Stimulated activated CD4-positive, alpha-beta T cell treated with anti-CD3 and anti-CD28 coated beads, TNF-alpha, amount 100 ng/mL, for 48 hours (primary cell): Measurements from ENCODE around the gene LEFTY1.
"Not testable (repeated sequence)": the region's sequence is repeated elsewhere in the genome, so short reads cannot be mapped to it uniquely, and the experiment has no call there.

ENCODE experiments used
- DNase-seq, 3 donors: peaks; one replicate each; pipeline ENCODE4 v3.0.0-alpha.2; 2020; ENCODE audit warnings: low read depth in 3 of 3

LEFTY1 gene

GRCh38 chr1:225888289-225888897, 553 bp downstream of the LEFTY1 start:
- no peak for DNase-seq

GRCh38 chr1:225887554-225888288, 1.2 kb downstream of the LEFTY1 start:
- not testable (repeated sequence) for DNase-seq

DNA sequence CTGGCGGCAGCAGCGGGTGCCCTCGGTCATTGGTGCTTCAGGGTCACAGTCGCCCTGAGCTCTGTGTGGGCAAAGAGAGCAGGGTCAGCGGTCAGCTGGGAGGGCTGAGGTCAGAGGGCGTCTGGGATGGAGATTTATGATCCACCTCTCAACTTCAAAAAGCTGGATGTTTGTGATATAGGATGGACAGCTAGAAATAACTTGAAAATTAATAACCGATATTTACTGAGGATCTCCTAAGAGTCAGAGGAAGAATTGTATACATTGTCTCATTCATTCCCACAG, 2.0 kb downstream of the LEFTY1 start:
- no peak for DNase-seq

GRCh38 chr1:225886159-225887029, 2.6 kb downstream of the LEFTY1 start:
- DNase-seq: no peak

DNA sequence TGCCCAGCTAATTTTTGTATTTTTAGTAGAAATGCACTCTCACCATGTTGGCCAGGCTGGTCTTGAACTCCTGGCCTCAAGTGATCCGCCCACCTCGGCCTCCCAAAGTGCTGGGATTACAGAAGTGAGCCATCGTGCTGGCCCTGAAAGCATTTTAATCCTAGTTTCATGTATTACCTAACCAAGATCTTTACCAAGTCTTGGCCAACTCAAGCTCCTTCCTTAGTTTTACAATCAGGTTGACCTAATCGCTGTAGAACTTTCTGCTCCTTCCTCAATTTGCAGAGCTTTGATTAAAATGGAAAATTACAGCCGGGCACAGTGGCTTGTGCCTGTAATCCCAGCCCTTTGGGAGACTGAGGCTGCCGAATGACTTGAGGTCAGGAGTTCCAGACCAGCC, 3.6 kb downstream of the LEFTY1 start:
- no peak for DNase-seq

GRCh38 chr1:225883616-225884265, 5.2 kb downstream of the LEFTY1 start:
- DNase-seq: no peak

DNA sequence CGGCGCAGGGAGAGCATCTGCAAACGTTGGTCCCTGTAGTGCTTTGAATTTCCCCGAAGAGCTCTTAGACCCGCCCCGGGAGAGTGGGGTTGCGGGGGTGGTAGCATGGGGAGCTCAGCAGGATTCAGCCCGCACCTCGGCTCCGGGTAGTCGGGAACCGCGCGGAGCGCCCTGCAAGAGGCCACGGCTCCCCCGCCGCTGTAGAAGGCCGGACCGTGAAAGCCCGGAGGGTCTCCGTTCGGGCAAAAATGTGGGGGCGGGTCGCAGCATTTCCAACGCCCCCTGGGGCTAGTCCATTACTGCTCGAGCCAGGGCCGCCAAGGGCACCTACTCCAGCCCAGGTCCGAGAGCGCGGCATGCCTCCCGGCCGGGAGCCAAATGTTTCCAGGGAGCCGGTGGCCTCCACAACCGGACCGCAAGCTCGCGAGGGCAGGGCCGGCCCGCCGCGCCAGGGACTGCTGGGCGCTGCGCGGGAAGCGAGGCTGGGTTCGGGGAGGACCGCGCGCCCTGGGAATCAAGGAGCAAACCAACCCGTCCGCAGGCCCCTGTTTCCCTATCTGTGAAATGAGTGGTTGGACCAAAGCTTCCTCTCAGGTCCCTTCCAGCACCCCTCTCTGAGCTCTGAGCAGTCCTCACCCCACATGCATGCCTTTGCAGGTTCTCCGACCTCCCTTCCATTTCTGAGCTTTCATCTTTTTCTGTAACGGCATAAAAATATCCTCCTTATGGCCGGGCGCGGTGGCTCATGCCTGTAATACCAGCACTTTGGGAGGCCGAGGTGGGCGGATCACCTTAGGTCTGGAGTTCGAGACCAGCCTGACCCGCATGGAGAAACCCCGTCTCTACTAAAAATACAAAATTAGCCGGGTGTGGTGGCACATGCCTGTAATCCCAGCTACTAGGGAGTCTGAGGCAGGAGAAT, 6.0 kb downstream of the LEFTY1 start:
- peak in 1 of 3 donors; percentile 41 for DNase-seq

- peak; percentile 64 to 78 (median 70) for DNase-seq
These were observed 6.8 kb downstream of the LEFTY1 start, which contains the start of gene TMEM63A for GRCh38 chr1:225881959-225882693. Gene TMEM63A, minus strand, starts transcription at chr1:225882380. Its CDS starts 4,800 bp downstream, at chr1:225877580.

DNA sequence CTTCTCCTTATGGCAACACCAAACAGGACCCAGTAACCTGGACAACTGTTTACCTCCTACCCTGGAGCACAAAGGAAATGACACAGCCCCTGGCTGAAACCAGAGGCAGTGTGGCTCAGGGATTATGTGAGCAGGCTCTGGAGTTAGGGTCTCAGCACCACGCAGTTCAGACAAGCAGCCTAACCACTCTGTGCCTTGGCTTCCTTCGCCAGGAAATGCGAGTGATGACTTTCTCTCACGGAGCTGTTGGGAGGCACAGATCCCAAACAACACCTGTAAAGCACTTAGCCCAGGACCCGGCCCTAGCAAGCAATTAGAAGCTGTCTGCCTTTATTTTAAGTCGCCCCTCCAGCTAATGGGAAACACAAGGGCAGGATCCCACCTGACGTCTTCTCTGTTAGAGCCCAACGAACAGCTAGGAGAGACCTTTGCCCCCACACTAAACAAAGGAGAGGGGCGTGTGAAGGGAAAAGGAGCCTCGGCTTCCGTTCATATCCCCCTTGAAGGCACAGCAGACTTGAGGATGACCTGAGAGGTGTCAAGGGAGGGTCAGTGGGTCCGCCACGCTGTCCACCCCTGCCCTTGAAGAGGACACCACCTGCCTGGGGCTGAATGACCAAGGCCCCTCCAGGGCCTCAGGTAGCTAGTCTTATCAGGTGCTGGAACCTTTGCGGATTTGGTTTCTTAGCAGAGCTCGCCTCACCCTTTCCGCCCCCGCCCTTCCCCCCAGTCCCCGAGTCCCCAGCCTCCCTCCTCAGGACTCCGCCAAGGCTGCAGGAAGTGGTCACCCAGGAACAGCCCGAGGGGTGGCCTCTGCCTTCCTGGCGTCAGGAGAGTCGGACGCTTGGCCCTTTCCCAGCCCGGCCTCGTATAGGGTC, 7.6 kb downstream of the LEFTY1 start:
- DNase-seq: peak in 1 of 3 donors; percentile 38

- no peak for DNase-seq
These were observed 8.3 kb downstream of the LEFTY1 start for GRCh38 chr1:225880636-225881035.

- DNase-seq: no peak
These were observed 8.7 kb downstream of the LEFTY1 start for GRCh38 chr1:225880222-225880588.

- no peak for DNase-seq
These were observed 9.3 kb downstream of the LEFTY1 start for GRCh38 chr1:225879521-225880221.

GRCh38 chr1:225878282-225878681, 10.7 kb downstream of the LEFTY1 start:
- DNase-seq: no peak

DNA sequence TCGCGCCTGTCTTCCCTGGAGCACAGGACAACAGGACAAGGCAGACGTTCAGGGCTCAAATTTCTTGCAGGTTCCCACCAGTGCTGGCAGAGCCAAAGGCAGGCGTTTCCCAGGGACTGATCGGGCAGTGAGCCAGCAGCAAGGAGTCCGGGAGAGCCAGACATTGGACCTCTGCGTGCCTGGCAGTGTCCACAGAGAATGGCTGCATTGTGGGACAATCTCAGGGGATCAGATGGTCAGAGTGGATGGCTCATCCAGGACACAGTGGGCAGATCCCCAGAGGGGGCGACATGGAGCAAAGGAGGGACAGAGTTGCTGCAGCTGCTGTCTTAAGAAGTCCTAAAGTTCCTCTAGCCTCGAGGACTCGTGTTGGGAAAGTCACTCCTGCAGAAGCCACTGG, 11.4 kb downstream of the LEFTY1 start:
- DNase-seq: no peak

- DNase-seq: no peak
These were observed 11.9 kb downstream of the LEFTY1 start for GRCh38 chr1:225876900-225877510.

DNA sequence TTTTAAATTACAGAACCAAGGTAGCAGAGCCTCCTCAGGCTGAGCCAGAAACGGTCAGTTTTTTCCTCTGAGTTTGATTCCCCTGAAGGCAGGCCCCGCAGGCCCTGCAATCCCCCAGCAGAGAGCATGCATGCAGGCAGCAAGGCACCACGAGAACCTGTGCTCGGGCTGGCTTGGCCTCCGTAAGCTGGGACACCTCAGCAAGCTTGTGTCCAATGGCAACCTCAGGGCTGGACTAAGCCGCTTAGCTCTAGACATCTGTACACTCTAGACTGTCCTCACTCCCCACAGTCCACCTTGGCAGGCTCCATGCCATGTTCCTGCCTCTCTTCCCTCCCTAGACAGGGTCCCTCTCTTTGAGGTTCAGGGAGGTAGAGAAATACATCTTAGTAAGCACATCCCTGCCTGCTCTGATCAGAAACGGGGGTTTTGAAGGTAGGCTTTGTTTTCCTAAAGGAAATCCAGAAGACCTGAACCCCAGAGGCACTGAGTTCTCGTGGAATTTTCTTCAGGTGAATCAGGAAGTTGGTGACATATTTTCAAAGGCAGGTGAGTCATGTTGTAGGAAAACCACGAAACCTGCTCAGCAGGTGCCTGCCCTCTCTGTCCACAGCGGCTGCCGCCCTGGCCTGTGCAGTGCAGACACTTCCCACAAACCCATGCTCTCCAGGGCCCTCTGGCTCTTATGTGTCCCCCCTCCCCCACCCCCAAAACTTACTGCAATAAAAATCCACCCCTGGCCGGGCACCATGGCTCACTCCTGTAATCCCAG, 13.7 kb downstream of the LEFTY1 start:
- DNase-seq: no peak

GRCh38 chr1:225874431-225874830, 14.5 kb downstream of the LEFTY1 start:
- DNase-seq: no peak
